ENCODE data around the gene RASSF5. TPM values are rescaled to one million over a fixed set of nuclear protein-coding genes. Genes with fewer than 3 reads are reported as not detected.

RASSF5 gene
- total and polyA plus RNA-seq, 12 donors, result 0.90 to 26.0 (median 6.4) TPM

DNA sequence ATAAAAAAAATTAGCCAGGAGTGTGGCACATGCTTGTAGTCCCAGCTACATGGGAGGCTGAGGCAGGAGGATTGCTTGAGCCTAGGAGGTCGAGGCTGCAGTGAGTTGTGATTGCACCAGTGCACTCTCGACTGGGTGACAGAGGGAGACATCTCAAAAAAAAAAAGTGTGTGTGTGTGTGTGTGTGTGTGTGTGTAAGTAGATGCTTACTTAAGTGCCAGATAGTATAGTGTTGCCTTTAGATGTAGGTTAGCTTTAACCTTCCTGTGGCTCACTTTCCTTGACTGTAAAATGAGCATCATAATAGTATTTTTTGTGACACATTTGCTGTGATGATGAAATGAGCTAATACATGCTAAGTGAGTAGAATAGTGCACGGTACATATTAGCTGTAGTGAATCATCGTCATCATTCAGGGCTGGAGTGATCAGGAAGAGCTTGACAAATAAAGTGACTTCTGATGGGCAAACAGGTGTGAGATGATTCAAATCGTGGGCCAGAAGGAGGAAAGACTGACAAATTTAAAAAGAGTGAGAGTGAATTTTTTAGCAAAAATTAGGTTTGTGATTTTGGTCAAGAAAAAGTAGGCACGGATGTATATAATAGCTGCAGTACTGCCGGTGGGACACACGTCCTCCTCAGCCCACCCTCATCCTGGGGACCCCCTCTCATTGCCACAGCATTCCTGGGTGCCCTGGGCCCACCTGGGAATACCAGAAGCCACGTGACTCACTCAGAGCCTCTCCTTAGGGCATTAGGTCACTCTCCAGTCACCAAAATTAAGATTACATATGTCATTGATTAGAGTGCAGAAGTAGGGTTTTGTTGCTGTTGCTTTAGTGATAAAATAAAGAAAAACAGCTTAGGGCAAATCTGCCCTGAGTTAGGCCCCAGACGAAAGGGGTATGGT, 71.0 kb downstream of the RASSF5 start:
- no peak for ATAC-seq
- Histone ChIP-seq H3K9me3 (no peaks in the 10 kb centered on the region), H3K27me3 (no peaks in the 10 kb centered on the region), H3K27ac (peak overlapping the region in 3 of 10 donors; percentile 60 to 97 (median 73)), H3K36me3 (peaks cover 0 to 10% (median 0%) of the 10 kb centered on the region in 9 donors), H3K4me3 (no peak overlapping the region), H3K4me1 (peaks cover 4 to 99% (median 33%) of the 10 kb centered on the region in 9 donors)
- intact Hi-C loops (cut with DNase I), result no loop called here
- WGBS, 2 donors, result 77 to 87% methylated on average over 10 of the region's 10 CpGs
- TF ChIP-seq, protein P1, sequence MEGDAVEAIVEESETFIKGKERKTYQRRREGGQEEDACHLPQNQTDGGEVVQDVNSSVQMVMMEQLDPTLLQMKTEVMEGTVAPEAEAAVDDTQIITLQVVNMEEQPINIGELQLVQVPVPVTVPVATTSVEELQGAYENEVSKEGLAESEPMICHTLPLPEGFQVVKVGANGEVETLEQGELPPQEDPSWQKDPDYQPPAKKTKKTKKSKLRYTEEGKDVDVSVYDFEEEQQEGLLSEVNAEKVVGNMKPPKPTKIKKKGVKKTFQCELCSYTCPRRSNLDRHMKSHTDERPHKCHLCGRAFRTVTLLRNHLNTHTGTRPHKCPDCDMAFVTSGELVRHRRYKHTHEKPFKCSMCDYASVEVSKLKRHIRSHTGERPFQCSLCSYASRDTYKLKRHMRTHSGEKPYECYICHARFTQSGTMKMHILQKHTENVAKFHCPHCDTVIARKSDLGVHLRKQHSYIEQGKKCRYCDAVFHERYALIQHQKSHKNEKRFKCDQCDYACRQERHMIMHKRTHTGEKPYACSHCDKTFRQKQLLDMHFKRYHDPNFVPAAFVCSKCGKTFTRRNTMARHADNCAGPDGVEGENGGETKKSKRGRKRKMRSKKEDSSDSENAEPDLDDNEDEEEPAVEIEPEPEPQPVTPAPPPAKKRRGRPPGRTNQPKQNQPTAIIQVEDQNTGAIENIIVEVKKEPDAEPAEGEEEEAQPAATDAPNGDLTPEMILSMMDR (IDR thresholded peaks at IDR 0.05), result no peak
- no peak for DNase-seq

GRCh38 chr1:206578978-206579374, 71.6 kb downstream of the RASSF5 start:
- no peak overlapping the region for H3K4me3 ChIP-seq
- WGBS, 2 donors, result 82 to 94% methylated on average over 4 of the region's 4 CpGs
- intact Hi-C loops (cut with DNase I), result no loop called here
- peaks cover 0 to 17% (median 0%) of the 10 kb centered on the region in 9 donors for H3K36me3 ChIP-seq
- H3K9me3 ChIP-seq, result no peaks in the 10 kb centered on the region
- no peak for DNase-seq
- peak overlapping the region in 7 of 10 donors; percentile 31 to 95 (median 60) for H3K27ac ChIP-seq
- H3K4me1 ChIP-seq, result peaks cover 4 to 99% (median 34%) of the 10 kb centered on the region in 9 donors
- TF ChIP-seq, protein P1 (IDR thresholded peaks at IDR 0.05), result no peak
- no peaks in the 10 kb centered on the region for H3K27me3 ChIP-seq
- ATAC-seq, result no peak

DNA sequence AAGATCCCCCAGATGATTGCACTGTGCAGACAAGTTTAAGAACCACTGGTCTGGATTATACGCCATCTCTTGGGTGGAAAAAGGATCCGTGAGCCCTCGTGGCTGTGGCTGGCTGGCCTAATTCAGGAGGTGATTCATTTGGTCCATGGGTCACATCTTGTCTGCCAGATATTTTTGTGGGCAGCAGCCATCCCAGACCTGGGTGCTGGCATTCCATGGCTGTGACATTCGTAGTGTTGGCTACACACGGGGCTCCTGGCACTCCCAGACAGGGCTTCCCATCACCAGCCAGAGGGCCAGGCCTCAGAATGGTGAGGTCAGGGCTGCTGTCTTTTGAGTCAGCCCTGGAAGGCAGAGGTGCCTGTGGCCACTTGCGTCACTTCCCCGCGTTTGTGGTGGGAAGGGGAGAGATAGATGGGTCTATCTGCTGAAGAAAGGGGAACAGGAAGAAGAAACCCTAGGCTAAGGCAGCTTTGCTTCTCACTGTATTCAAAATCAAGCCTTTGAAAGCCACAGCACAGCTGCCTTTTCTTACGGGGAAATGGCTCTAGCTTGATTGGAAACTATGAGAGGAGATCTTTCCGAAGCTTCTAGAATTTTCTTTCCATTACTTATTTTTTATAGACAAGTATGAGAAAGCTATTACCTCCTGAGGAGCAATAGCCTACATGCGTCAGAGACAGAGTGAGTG, 72.6 kb downstream of the RASSF5 start:
- H3K36me3 ChIP-seq, result peaks cover 0 to 26% (median 0%) of the 10 kb centered on the region in 9 donors
- H3K9me3 ChIP-seq, result no peaks in the 10 kb centered on the region
- H3K4me1 ChIP-seq, result peaks cover 4 to 93% (median 26%) of the 10 kb centered on the region in 9 donors
- ATAC-seq (peak; percentile 57 to 88 (median 76)), DNase-seq (peak; percentile 68 to 71)
- peak overlapping the region in 7 of 10 donors; percentile 31 to 95 (median 60) for H3K27ac ChIP-seq
- 78 to 82% methylated on average over 11 of the region's 11 CpGs for WGBS, 2 donors
- TF ChIP-seq, protein P1 (IDR thresholded peaks at IDR 0.05), result no peak
- intact Hi-C loops (cut with DNase I), result loop anchor here in 4 of 10 donors (2.0 to 5.0 kb wide), 4 partner anchors 33 to 89 kb away; no protein-coding TSS in a partner anchor
- peak overlapping the region in 1 of 10 donors; percentile 32 for H3K4me3 ChIP-seq
- H3K27me3 ChIP-seq, result no peaks in the 10 kb centered on the region

Data from heart right ventricle (tissue), 16 donors.